GM23338 (cell line): ENCODE measurements around the gene FRY. TPM values are rescaled to one million over a fixed set of nuclear protein-coding genes. Genes with fewer than 3 reads are reported as not detected.

Experiments
- ATAC-seq: fragments of 200-7000 bp; cut with Tn5 transposase; 3 replicates; pipeline ENCODE4 v1.9.1; 2020
- DNase-seq: peaks from one replicate; pipeline ENCODE4 v3.0.0-alpha.2; 2015; ENCODE audit warnings: low spot score
- H2AFZ ChIP-seq: fragments of 200-600 bp; sonication (generic); 2 replicates; pipeline ENCODE4 v1.8.0; 2016; ENCODE audit warnings: antibody characterized with exemption, mild to moderate bottlenecking, moderate library complexity
- H3F3A ChIP-seq: fragments of 200-600 bp; sonication (generic); replicated peaks from 2 replicates; pipeline ENCODE4 v1.8.0; 2017; ENCODE audit warnings: antibody characterized with exemption, mixed run types, low read depth
- H3K27ac ChIP-seq: fragments of 200-600 bp; sonication (generic); 2 replicates; pipeline ENCODE4 v1.6.1; 2016; ENCODE audit warnings: low read depth
- H3K27me3 ChIP-seq: fragments of 200-600 bp; sonication (generic); 2 replicates; pipeline ENCODE4 v1.8.0; 2016; ENCODE audit warnings: mild to moderate bottlenecking, mixed run types, moderate library complexity; ENCODE audit not compliant: insufficient read depth
- H3K36me3 ChIP-seq: fragments of 200-600 bp; sonication (generic); 2 replicates; pipeline ENCODE4 v1.8.0; 2016; ENCODE audit warnings: mild to moderate bottlenecking; ENCODE audit not compliant: insufficient read depth
- H3K4me1 ChIP-seq: fragments of 200-600 bp; sonication (generic); 2 replicates; pipeline ENCODE4 v1.8.0; 2016; ENCODE audit warnings: mild to moderate bottlenecking, moderate library complexity; ENCODE audit not compliant: insufficient read depth
- H3K4me2 ChIP-seq: fragments of 200-600 bp; sonication (generic); 2 replicates; pipeline ENCODE4 v1.7.1; 2017; ENCODE audit warnings: mixed run types
- H3K4me3 ChIP-seq: fragments of 200-600 bp; sonication (generic); 2 replicates; pipeline ENCODE4 v1.6.1; 2016; ENCODE audit warnings: mixed run types
- H3K79me2 ChIP-seq: fragments of 200-600 bp; sonication (generic); replicated peaks from 2 replicates; pipeline ENCODE4 v1.8.0; 2017; ENCODE audit warnings: mild to moderate bottlenecking; ENCODE audit not compliant: insufficient read depth
- H3K9me2 ChIP-seq: fragments of 200-600 bp; sonication (generic); 2 replicates; pipeline ENCODE4 v1.8.0; 2017; ENCODE audit not compliant: insufficient read depth
- H4K20me1 ChIP-seq: fragments of 200-600 bp; sonication (generic); replicated peaks from 2 replicates; pipeline ENCODE4 v1.8.0; 2017; ENCODE audit warnings: mild to moderate bottlenecking; ENCODE audit not compliant: insufficient read depth
- H3K27ac Mint-ChIP-seq: 2 replicates; pipeline ENCODE4 v1.8.0; 2020; ENCODE audit warnings: inconsistent platforms, mild to moderate bottlenecking, moderate library complexity, mixed read lengths
- H3K27me3 Mint-ChIP-seq: 3 replicates; pipeline ENCODE4 v1.8.0; 2022; ENCODE audit warnings: low read depth, mild to moderate bottlenecking, moderate library complexity, mixed read lengths, inconsistent platforms; ENCODE audit not compliant: insufficient read depth, poor library complexity
- H3K36me3 Mint-ChIP-seq: 3 replicates; pipeline ENCODE4 v1.8.0; 2021; ENCODE audit warnings: low read depth, mild to moderate bottlenecking, inconsistent platforms, moderate library complexity, mixed read lengths
- H3K4me1 Mint-ChIP-seq: 3 replicates; pipeline ENCODE4 v1.8.0; 2020; ENCODE audit warnings: mild to moderate bottlenecking, inconsistent platforms, mixed read lengths
- H3K4me3 Mint-ChIP-seq: 3 replicates; pipeline ENCODE4 v1.8.0; 2021; ENCODE audit warnings: moderate library complexity, mild to moderate bottlenecking, inconsistent platforms, mixed read lengths
- H3K9me3 Mint-ChIP-seq: 3 replicates; pipeline ENCODE4 v1.8.0; 2020; ENCODE audit warnings: moderate library complexity, mild to moderate bottlenecking, inconsistent platforms, mixed read lengths
- CREB1 ChIP-seq: fragments of 250-450 bp; sonication (Bioruptor Pico); IDR thresholded peaks from 2 replicates; pipeline ENCODE4 v1.5.0; 2020; ENCODE audit warnings: low read depth, mild to moderate bottlenecking, moderate library complexity
- CTCF ChIP-seq, 2 experiments: fragments of 200-600 bp in 1 of 2; sonication (generic) in 1 of 2; conservative IDR thresholded peaks; 2 replicates each; pipeline versions ENCODE4 v1.5.1 to v1.6.1; 2016 to 2017; ENCODE audit warnings: antibody characterized with exemption in 2 of 2, low read depth in 2 of 2, mild to moderate bottlenecking in 2 of 2, moderate library complexity in 1 of 2
- ETS1 ChIP-seq: IDR thresholded peaks from 2 replicates; pipeline ENCODE4 v1.6.1; 2016; ENCODE audit warnings: antibody characterized with exemption
- EZH2 ChIP-seq: fragments of 200-600 bp; sonication (generic); IDR thresholded peaks from one replicate; pipeline ENCODE4 v1.8.0; 2017; ENCODE audit warnings: antibody characterized with exemption, mild to moderate bottlenecking, low read depth; ENCODE audit not compliant: unreplicated experiment
- EZH2phosphoT487 ChIP-seq: fragments of 200-600 bp; sonication (generic); IDR thresholded peaks from one replicate; pipeline ENCODE4 v1.8.1; 2018; ENCODE audit warnings: antibody characterized with exemption; ENCODE audit not compliant: unreplicated experiment
- JUNB ChIP-seq: IDR thresholded peaks from one replicate; pipeline ENCODE4 v1.6.1; 2016; ENCODE audit warnings: antibody characterized with exemption; ENCODE audit not compliant: unreplicated experiment
- NANOG ChIP-seq: IDR thresholded peaks from 2 replicates; pipeline ENCODE4 v1.6.1; 2016; ENCODE audit warnings: antibody characterized with exemption, borderline replicate concordance
- POLR2AphosphoS5 ChIP-seq: IDR thresholded peaks from 2 replicates; pipeline ENCODE4 v1.6.1; 2016; ENCODE audit warnings: antibody characterized with exemption, low read depth
- REST ChIP-seq: IDR thresholded peaks from one replicate; pipeline ENCODE4 v1.6.1; 2018; ENCODE audit warnings: antibody characterized with exemption; ENCODE audit not compliant: unreplicated experiment
- STAT1 ChIP-seq: IDR thresholded peaks from one replicate; pipeline ENCODE4 v1.6.1; 2016; ENCODE audit warnings: antibody characterized with exemption; ENCODE audit not compliant: unreplicated experiment
- ZNF114 ChIP-seq: fragments of 250-450 bp; sonication (Bioruptor Pico); IDR thresholded peaks from 2 replicates; pipeline ENCODE4 v1.5.0; 2020; ENCODE audit warnings: mild to moderate bottlenecking, moderate library complexity
- ZNF331 ChIP-seq: fragments of 250-450 bp; sonication (Bioruptor Pico); IDR thresholded peaks from 2 replicates; pipeline ENCODE4 v1.5.0; 2020; ENCODE audit warnings: low read depth, mild to moderate bottlenecking, moderate library complexity
- ZNF462 ChIP-seq: fragments of 250-450 bp; sonication (Bioruptor Pico); IDR thresholded peaks from 2 replicates; pipeline ENCODE4 v1.5.0; 2020; ENCODE audit warnings: mild to moderate bottlenecking, moderate library complexity
- polyA plus RNA-seq: library from polyadenylated mRNA; unstranded; fragments of >200 nt; fragmentation: Nextera tagmentation; extraction: Ambion mirVana; gene quantifications from 2 replicates; pipeline ENCODE4 v1.2.1, GENCODE V29; 2016
- total RNA-seq: library from RNA; depleted of rRNA; stranded (reverse); fragments of >200 nt; shearing (Covaris generic); gene quantifications from 2 replicates; pipeline ENCODE4 v1.2.3, GENCODE V29; 2014

The FRY gene
- total and polyA plus RNA-seq, 2 experiments from 2014 or later: 2.4 to 10.1 TPM

- Mint-ChIP-seq H3K27me3 (no peaks in the 10 kb centered on the region), H3K4me3 (no peak overlapping the region), H3K9me3 (no peaks in the 10 kb centered on the region; the same call in 2 of the 3 replicates), H3K27ac (0 out of 2 replicates have a peak overlapping the region, but pooled peaks have one; percentile 7), H3K36me3 (peaks cover 35% of the 10 kb centered on the region), H3K4me1 (peaks cover 5% of the 10 kb centered on the region; the same call in 2 of the 3 replicates)
- Histone ChIP-seq H3K27ac (no peak overlapping the region), H4K20me1 (no peaks in the 10 kb centered on the region), H3K79me2 (no peaks in the 10 kb centered on the region), H3K9me2 (no peaks in the 10 kb centered on the region), H3K27me3 (no peaks in the 10 kb centered on the region), H3F3A (no peaks in the 10 kb centered on the region), H3K4me3 (no peak overlapping the region), H3K4me2 (no peak overlapping the region), H2AFZ (no peak overlapping the region), H3K36me3 (peaks cover 7% of the 10 kb centered on the region; the same call in 1 of the 2 replicates), H3K4me1 (no peaks in the 10 kb centered on the region)
- DNase-seq (no peak), ATAC-seq (no peak)
- TF ChIP-seq CTCF (conservative IDR thresholded peaks at IDR 0.05; ENCODE audit: low read depth in 2 of 2) (no peak), ZNF331 (CRISPR knock-in tag) (no peak), STAT1 (no peak), POLR2AphosphoS5 (no peak), ETS1 (no peak), JUNB (no peak), ZNF462 (CRISPR knock-in tag) (no peak), ZNF114 (no peak), NANOG (no peak), EZH2 (no peak), CREB1 (CRISPR knock-in tag) (no peak), REST (no peak), EZH2phosphoT487 (no peak)
Observed at GRCh38 chr13:32347651-32348050, 316.1 kb downstream of the FRY start.
